ENCODE data around the gene PALM.

DNA sequence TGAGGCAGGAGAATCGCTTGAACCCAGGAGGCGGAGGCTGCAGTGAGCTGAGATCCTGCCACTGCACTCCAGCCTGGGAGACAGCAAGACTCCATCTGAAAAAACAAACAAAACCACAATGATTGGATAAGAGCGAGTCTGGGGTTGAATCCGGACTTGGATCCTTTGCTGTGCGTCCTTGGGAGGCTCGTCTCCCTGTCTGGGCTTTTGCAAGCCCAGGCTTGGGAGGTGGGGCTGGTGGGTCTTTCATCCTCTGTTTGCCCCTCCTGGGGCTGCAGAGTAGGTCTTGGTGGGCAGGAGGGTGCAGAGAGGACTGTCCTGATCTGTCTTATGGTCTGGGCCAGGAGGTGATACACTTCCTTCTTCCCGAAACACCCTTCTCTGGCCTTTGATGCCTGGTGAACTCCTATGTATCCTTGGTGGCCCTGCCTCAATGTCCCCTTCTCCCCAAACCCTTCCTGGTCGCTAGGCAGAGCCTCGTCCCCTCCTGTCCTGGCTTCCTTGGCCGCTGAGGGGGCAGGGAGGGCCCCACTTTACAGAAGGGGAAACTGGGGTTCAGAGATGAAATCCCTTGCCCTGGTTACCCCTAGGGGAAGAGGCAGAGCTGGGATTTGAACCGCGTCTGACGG, 16.8 kb downstream of the PALM start:
- TF ChIP-seq, protein P1, sequence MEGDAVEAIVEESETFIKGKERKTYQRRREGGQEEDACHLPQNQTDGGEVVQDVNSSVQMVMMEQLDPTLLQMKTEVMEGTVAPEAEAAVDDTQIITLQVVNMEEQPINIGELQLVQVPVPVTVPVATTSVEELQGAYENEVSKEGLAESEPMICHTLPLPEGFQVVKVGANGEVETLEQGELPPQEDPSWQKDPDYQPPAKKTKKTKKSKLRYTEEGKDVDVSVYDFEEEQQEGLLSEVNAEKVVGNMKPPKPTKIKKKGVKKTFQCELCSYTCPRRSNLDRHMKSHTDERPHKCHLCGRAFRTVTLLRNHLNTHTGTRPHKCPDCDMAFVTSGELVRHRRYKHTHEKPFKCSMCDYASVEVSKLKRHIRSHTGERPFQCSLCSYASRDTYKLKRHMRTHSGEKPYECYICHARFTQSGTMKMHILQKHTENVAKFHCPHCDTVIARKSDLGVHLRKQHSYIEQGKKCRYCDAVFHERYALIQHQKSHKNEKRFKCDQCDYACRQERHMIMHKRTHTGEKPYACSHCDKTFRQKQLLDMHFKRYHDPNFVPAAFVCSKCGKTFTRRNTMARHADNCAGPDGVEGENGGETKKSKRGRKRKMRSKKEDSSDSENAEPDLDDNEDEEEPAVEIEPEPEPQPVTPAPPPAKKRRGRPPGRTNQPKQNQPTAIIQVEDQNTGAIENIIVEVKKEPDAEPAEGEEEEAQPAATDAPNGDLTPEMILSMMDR (conservative IDR thresholded peaks at IDR 0.05; ENCODE audit: low read depth, low read length), result no peak
- TF ChIP-seq EZH2 (IDR thresholded peaks at IDR 0.05; ENCODE audit: borderline replicate concordance, low read depth, low read length, poor library complexity, severe bottlenecking), result no peak
